OCI-LY1 (cell line): ENCODE data around the gene HDC.

Experiments used
- H2AFZ ChIP-seq: fragments of 200-600 bp; sonication (generic), shearing (Covaris generic); 2 replicates; pipeline ENCODE4 v1.6.0; 2014; ENCODE audit warnings: antibody characterized with exemption, mild to moderate bottlenecking, low read length
- H3F3A ChIP-seq: fragments of 200-600 bp; sonication (generic), shearing (Covaris generic); 2 replicates; pipeline ENCODE4 v1.6.0; 2014; ENCODE audit warnings: mild to moderate bottlenecking, antibody characterized with exemption, low read length, moderate library complexity; ENCODE audit not compliant: insufficient read depth
- H3K27ac ChIP-seq: fragments of 200-600 bp; sonication (generic); 2 replicates; pipeline ENCODE4 v1.5.1; 2014; ENCODE audit warnings: low read length, mixed run types, mild to moderate bottlenecking, low read depth; ENCODE audit not compliant: poor library complexity, severe bottlenecking
- H3K27me3 ChIP-seq: fragments of 200-600 bp; sonication (generic); 2 replicates; pipeline ENCODE4 v1.6.0; 2014; ENCODE audit warnings: antibody characterized with exemption, mild to moderate bottlenecking, low read length, moderate library complexity; ENCODE audit not compliant: insufficient read depth
- H3K36me3 ChIP-seq: fragments of 200-600 bp; sonication (generic); 2 replicates; pipeline ENCODE4 v1.6.1; 2014; ENCODE audit warnings: mild to moderate bottlenecking, antibody characterized with exemption, low read length, moderate library complexity, mixed read lengths; ENCODE audit not compliant: insufficient read depth
- H3K4me1 ChIP-seq: fragments of 200-600 bp; sonication (generic); 2 replicates; pipeline ENCODE4 v1.5.1; 2014; ENCODE audit warnings: mild to moderate bottlenecking, low read length, moderate library complexity; ENCODE audit not compliant: insufficient read depth, severe bottlenecking
- H3K4me2 ChIP-seq: fragments of 200-600 bp; sonication (generic), shearing (Covaris generic); 2 replicates; pipeline ENCODE4 v1.6.1; 2014; ENCODE audit warnings: low read length
- H3K4me3 ChIP-seq: fragments of 200-600 bp; sonication (generic); 2 replicates; pipeline ENCODE4 v1.5.1; 2014; ENCODE audit warnings: low read length, low read depth, mild to moderate bottlenecking, mixed read lengths; ENCODE audit not compliant: poor library complexity, severe bottlenecking
- H3K79me2 ChIP-seq: fragments of 200-600 bp; shearing (Covaris generic); 2 replicates; pipeline ENCODE4 v1.6.1; 2016; ENCODE audit warnings: mixed run types, low read length, mixed read lengths; ENCODE audit not compliant: insufficient read depth
- H3K9ac ChIP-seq: fragments of 200-600 bp; sonication (generic), shearing (Covaris generic); 2 replicates; pipeline ENCODE4 v1.6.1; 2014; ENCODE audit warnings: mild to moderate bottlenecking, low read length, mixed read lengths
- H3K9me2 ChIP-seq: fragments of 200-600 bp; sonication (generic), shearing (Covaris generic); 2 replicates; pipeline ENCODE4 v1.6.1; 2014; ENCODE audit warnings: low read depth, mild to moderate bottlenecking, low read length, mixed read lengths
- H3K9me3 ChIP-seq: fragments of 200-600 bp; shearing (Covaris generic); 2 replicates; pipeline ENCODE4 v1.6.1; 2014; ENCODE audit warnings: low read length, mixed read lengths
- H4K20me1 ChIP-seq: fragments of 200-600 bp; sonication (generic), shearing (Covaris generic); 2 replicates; pipeline ENCODE4 v1.6.0; 2016; ENCODE audit warnings: mild to moderate bottlenecking, low read length; ENCODE audit not compliant: insufficient read depth
- EZH2 ChIP-seq: fragments of 200-600 bp; sonication (generic), shearing (Covaris generic); IDR thresholded peaks from 2 replicates; pipeline ENCODE4 v1.8.0; 2017; ENCODE audit warnings: borderline replicate concordance, mixed run types, mild to moderate bottlenecking, antibody characterized with exemption, low read length, moderate library complexity, mixed read lengths
- TF ChIP-seq, protein P1 (sequence below): fragments of 200-600 bp; sonication (generic), shearing (Covaris generic); IDR thresholded peaks from 2 replicates; pipeline ENCODE4 v1.5.1; 2017; ENCODE audit warnings: mild to moderate bottlenecking, antibody characterized with exemption, low read length, moderate library complexity, mixed read lengths

Gene HDC

DNA sequence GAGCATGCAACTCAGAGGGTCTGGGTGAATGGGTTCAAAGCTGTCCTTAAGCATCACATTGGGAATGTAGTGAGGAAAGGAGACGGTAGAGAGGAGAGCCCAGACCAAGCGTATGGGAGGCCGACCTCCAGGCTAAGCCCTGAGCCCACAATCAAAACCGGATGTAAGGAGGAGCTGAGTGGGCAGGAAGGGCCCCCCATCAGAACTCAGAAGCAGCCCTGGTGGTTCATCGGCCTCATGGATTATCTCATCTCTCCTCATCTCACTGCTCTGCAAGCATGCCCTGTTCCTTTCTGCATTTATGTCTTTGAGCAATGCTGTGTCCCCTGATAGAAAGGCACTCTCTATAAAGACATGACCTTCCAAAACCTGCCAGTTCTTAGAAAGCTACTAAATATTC is 6.2 kb downstream of the HDC start:
- H3K4me3 ChIP-seq = no peak overlapping the region
- H3K9me2 ChIP-seq = no peaks in the 10 kb centered on the region
- H3F3A ChIP-seq = no peaks in the 10 kb centered on the region
- H3K4me2 ChIP-seq = no peak overlapping the region
- H3K4me1 ChIP-seq = no peaks in the 10 kb centered on the region
- no peaks in the 10 kb centered on the region for H3K79me2 ChIP-seq
- TF ChIP-seq, protein P1, sequence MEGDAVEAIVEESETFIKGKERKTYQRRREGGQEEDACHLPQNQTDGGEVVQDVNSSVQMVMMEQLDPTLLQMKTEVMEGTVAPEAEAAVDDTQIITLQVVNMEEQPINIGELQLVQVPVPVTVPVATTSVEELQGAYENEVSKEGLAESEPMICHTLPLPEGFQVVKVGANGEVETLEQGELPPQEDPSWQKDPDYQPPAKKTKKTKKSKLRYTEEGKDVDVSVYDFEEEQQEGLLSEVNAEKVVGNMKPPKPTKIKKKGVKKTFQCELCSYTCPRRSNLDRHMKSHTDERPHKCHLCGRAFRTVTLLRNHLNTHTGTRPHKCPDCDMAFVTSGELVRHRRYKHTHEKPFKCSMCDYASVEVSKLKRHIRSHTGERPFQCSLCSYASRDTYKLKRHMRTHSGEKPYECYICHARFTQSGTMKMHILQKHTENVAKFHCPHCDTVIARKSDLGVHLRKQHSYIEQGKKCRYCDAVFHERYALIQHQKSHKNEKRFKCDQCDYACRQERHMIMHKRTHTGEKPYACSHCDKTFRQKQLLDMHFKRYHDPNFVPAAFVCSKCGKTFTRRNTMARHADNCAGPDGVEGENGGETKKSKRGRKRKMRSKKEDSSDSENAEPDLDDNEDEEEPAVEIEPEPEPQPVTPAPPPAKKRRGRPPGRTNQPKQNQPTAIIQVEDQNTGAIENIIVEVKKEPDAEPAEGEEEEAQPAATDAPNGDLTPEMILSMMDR = no peak
- TF ChIP-seq EZH2 = no peak
- H2AFZ ChIP-seq = no peak overlapping the region
- H3K27ac ChIP-seq = no peak overlapping the region
- H3K27me3 ChIP-seq = 0 out of 2 replicates have a peak, but pooled peaks cover 4% of the 10 kb centered on the region
- no peaks in the 10 kb centered on the region for H4K20me1 ChIP-seq
- H3K9me3 ChIP-seq = no peaks in the 10 kb centered on the region
- H3K36me3 ChIP-seq = no peaks in the 10 kb centered on the region
- H3K9ac ChIP-seq = no peak overlapping the region

DNA sequence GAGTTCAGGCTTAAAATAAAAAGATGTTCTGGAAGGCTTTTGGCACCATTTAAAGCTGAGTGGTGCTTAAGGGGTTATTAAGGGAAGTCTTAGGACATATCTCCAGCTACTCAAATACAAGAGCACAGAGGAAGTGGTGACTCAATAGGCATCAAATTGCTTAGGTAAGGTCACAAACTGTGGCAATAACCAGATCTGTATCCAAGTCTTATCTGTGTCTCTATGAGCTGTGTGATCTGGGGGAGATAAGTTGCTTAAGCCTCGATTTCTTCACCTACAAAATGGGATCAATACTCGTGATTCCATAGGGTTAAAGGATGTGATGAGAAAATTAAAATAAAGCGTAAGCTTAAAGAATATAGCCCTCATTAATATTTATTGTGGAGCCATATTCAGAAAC is 7.6 kb downstream of the HDC start:
- Histone ChIP-seq H3K36me3 (no peaks in the 10 kb centered on the region), H3K79me2 (no peaks in the 10 kb centered on the region), H2AFZ (no peak overlapping the region), H3K27ac (no peak overlapping the region), H4K20me1 (no peaks in the 10 kb centered on the region), H3K9me3 (no peaks in the 10 kb centered on the region), H3K9ac (no peak overlapping the region), H3K4me1 (no peaks in the 10 kb centered on the region), H3K27me3 (0 out of 2 replicates have a peak, but pooled peaks cover 3% of the 10 kb centered on the region), H3K4me2 (no peak overlapping the region), H3F3A (no peaks in the 10 kb centered on the region), H3K9me2 (no peaks in the 10 kb centered on the region), H3K4me3 (no peak overlapping the region)
- TF ChIP-seq EZH2 = no peak
- TF ChIP-seq, protein P1 = no peak

DNA sequence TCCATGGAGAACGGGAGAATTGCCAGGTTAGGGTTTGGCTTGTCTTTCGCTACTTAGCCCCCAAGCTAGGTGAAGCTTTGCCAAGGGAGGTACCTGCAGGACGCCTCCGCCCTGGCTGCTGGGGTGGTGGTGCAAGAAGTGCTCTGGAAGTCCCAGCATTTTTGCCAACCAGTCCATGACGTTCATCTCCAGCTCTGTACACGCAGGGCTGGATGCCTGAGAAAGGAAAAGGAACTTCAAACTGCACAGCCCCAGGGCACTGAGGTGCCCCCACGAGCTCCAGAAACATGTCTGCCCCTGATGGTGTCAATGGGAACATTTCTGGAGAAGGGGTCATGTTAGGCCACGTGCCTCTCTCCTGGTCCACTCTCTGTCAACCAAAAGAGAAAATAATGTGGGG is 8.2 kb downstream of the HDC start:
- Histone ChIP-seq H3K9me2 (no peaks in the 10 kb centered on the region), H3K79me2 (no peaks in the 10 kb centered on the region), H3K27me3 (no peaks in the 10 kb centered on the region), H4K20me1 (no peaks in the 10 kb centered on the region), H3K27ac (no peak overlapping the region), H3K4me3 (no peak overlapping the region), H3K4me2 (no peak overlapping the region), H3K36me3 (no peaks in the 10 kb centered on the region), H2AFZ (no peak overlapping the region), H3K9me3 (no peaks in the 10 kb centered on the region), H3F3A (no peaks in the 10 kb centered on the region), H3K4me1 (no peaks in the 10 kb centered on the region), H3K9ac (no peak overlapping the region)
- TF ChIP-seq, protein P1 = no peak
- TF ChIP-seq EZH2 = no peak
